ENCODE results near the gene MRPS12. TPM values are rescaled to one million over a fixed set of nuclear protein-coding genes. Genes with fewer than 3 reads are reported as not detected.

MRPS12 gene
- total and polyA plus RNA-seq, 2 of the 13 experiments (the other 11 are each of a cell fraction or from before 2014, with no cell fraction given), result 27.5 to 54.8 TPM

GRCh38 chr19:38899447-38900201 lies 31.1 kb upstream of the MRPS12 start, which contains the start of the genes NFKBIB and SIRT2 (continued):
- TF ChIP-seq ISX (CRISPR knock-in tag; conservative IDR thresholded peaks at IDR 0.05), result no peak
- TF ChIP-seq ZSCAN12 (CRISPR knock-in tag; IDR thresholded peaks at IDR 0.05), result no peak
- TF ChIP-seq ZSCAN9 (CRISPR knock-in tag; IDR thresholded peaks at IDR 0.05; ENCODE audit: borderline replicate concordance), result no peak; the same call in 1 of the 2 replicates
- TF ChIP-seq ETV6 (CRISPR knock-in tag; conservative IDR thresholded peaks at IDR 0.05), result no peak
- peak; percentile 87 for TF ChIP-seq NRL (CRISPR knock-in tag; IDR thresholded peaks at IDR 0.05; ENCODE audit: borderline replicate concordance)
- TF ChIP-seq MLLT10 (CRISPR knock-in tag; IDR thresholded peaks at IDR 0.05), result no peak
- peak; percentile 39; the same call in 1 of the 2 replicates for TF ChIP-seq TFE3 (CRISPR knock-in tag; IDR thresholded peaks at IDR 0.05)
- TF ChIP-seq FLYWCH1 (CRISPR knock-in tag; IDR thresholded peaks at IDR 0.05), result no peak
- TF ChIP-seq TBP (CRISPR knock-in tag; IDR thresholded peaks at IDR 0.05), result no peak
- 0 out of 2 replicates have a peak, but pooled peaks have one; percentile 10 for TF ChIP-seq TCF7 (IDR thresholded peaks at IDR 0.05; ENCODE audit: low read depth)
- no peak for TF ChIP-seq MAFG (CRISPR knock-in tag; IDR thresholded peaks at IDR 0.05)
- peak; percentile 73; the same call in 1 of the 2 replicates for TF ChIP-seq NFKBIZ (CRISPR knock-in tag; IDR thresholded peaks at IDR 0.05)
- no peak for TF ChIP-seq POLR2AphosphoS2 (IDR thresholded peaks at IDR 0.05; ENCODE audit: low read depth, low read length)
- no peak for TF ChIP-seq ARNT2 (CRISPR knock-in tag; IDR thresholded peaks at IDR 0.05; ENCODE audit: low read depth)
- no peak for TF ChIP-seq GZF1 (CRISPR knock-in tag; IDR thresholded peaks at IDR 0.05)
- peak; percentile 22; the same call in 1 of the 2 replicates for TF ChIP-seq TBX3 (IDR thresholded peaks at IDR 0.05; ENCODE audit: borderline replicate concordance)
- no peak for TF ChIP-seq ESRRA (CRISPR knock-in tag; IDR thresholded peaks at IDR 0.05; ENCODE audit: low read depth)
- no peak for TF ChIP-seq TRIM24 (CRISPR knock-in tag; IDR thresholded peaks at IDR 0.05)
- TF ChIP-seq ISL2 (CRISPR knock-in tag; IDR thresholded peaks at IDR 0.05), result peak; percentile 34; the same call in 1 of the 2 replicates
- no peak; the same call in 1 of the 2 replicates for TF ChIP-seq ZFP36L1 (CRISPR knock-in tag; IDR thresholded peaks at IDR 0.05)
- no peak for TF ChIP-seq ZNF513 (CRISPR knock-in tag; conservative IDR thresholded peaks at IDR 0.05)
- TF ChIP-seq DBP (CRISPR knock-in tag; IDR thresholded peaks at IDR 0.05; ENCODE audit: not compliant biosample characterization), result no peak
- no peak for TF ChIP-seq ZMAT5 (CRISPR knock-in tag; IDR thresholded peaks at IDR 0.05; ENCODE audit: borderline replicate concordance, low read depth)
- peak; percentile 82 for TF ChIP-seq ARNTL (CRISPR knock-in tag; IDR thresholded peaks at IDR 0.05)
- 0 out of 2 replicates have a peak, but pooled peaks have one; percentile 90 for TF ChIP-seq PCBP1 (IDR thresholded peaks at IDR 0.05; ENCODE audit: borderline replicate concordance, low read depth, low read length)
- TF ChIP-seq ZNF530 (CRISPR knock-in tag; IDR thresholded peaks at IDR 0.05; ENCODE audit: low read depth), result no peak
- no peak for TF ChIP-seq MATR3 (CRISPR knock-in tag; IDR thresholded peaks at IDR 0.05)
